Right lobe of liver (tissue), 4 donors: ENCODE measurements around the gene ACVRL1.

ENCODE experiments used
- CTCF ChIP-seq, 4 donors: fragments of 200-600 bp in 3 of 4; fragments of 450-650 bp in 1 of 4; IDR thresholded peaks; one replicate each; pipeline versions ENCODE4 v1.5.1 to v1.8.0; 2016 to 2022; ENCODE audit warnings: antibody characterized with exemption in 4 of 4, mild to moderate bottlenecking in 2 of 4
- POLR2A ChIP-seq: fragments of 450-650 bp; IDR thresholded peaks from one replicate; pipeline ENCODE4 v1.6.1; 2017; ENCODE audit warnings: antibody characterized with exemption, mild to moderate bottlenecking
- donor health status: DM: no; HTN: no; CAD: no.
- donor health status: DM: no; HTN: no; CAD: no.
- donor health status: DM: no; HTN: yes; CAD: no.

GRCh38 chr12:51943346-51943745, 36.0 kb downstream of the ACVRL1 start:
- no peak for TF ChIP-seq CTCF (IDR thresholded peaks at IDR 0.05)
- TF ChIP-seq POLR2A: no peak
